RWPE1 (cell line): ENCODE data around the gene COL21A1.

Experiments
- CTCF ChIA-PET: fragments of 350-600 bp; sonication (Branson Sonifier 250); formaldehyde crosslinking; extraction: SDS; loops from one replicate; lab custom pipeline; 2021; lab: Yijun Ruan, JAX
- POLR2A ChIA-PET: fragments of 400-600 bp; formaldehyde crosslinking; extraction: SDS; loops from one replicate; lab custom pipeline; 2020; ENCODE audit warnings: antibody characterized with exemption; ENCODE audit not compliant: low non-redundant PET; lab: Yijun Ruan, JAX
- DNase-seq: peaks from one replicate; pipeline ENCODE4 v3.0.0; 2012; ENCODE audit warnings: low spot score
- H3K27ac ChIP-seq: fragments of 450-650 bp; 2 replicates; pipeline ENCODE4 v1.5.1; 2017
- TF ChIP-seq, protein P1 (sequence below): fragments of 450-650 bp; conservative IDR thresholded peaks from 2 replicates; pipeline ENCODE4 v1.5.1; 2017; ENCODE audit warnings: low read depth, mild to moderate bottlenecking

The COL21A1 gene

DNA sequence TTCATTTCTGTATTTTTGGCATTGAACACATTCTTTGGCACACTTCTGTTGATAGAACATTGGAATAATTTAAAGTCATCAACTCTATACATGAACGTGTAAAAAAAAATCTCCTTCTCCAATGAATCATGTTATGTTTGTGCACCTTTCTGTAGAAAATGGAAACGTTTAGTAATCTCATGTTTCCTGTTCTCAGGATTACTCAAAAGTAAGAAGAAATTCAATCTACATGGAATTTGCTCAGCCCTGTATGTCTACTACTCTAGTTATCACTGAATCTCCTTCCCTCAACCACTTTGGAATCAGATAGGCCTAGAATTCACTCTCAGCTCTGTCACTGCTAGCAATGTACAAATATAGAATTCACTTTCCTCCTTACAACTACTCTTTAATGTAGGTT, 103.6 kb downstream of the COL21A1 start:
- DNase-seq = no peak
- CTCF ChIA-PET = no interaction called here
- TF ChIP-seq, protein P1, sequence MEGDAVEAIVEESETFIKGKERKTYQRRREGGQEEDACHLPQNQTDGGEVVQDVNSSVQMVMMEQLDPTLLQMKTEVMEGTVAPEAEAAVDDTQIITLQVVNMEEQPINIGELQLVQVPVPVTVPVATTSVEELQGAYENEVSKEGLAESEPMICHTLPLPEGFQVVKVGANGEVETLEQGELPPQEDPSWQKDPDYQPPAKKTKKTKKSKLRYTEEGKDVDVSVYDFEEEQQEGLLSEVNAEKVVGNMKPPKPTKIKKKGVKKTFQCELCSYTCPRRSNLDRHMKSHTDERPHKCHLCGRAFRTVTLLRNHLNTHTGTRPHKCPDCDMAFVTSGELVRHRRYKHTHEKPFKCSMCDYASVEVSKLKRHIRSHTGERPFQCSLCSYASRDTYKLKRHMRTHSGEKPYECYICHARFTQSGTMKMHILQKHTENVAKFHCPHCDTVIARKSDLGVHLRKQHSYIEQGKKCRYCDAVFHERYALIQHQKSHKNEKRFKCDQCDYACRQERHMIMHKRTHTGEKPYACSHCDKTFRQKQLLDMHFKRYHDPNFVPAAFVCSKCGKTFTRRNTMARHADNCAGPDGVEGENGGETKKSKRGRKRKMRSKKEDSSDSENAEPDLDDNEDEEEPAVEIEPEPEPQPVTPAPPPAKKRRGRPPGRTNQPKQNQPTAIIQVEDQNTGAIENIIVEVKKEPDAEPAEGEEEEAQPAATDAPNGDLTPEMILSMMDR = no peak
- POLR2A ChIA-PET = no interaction called here
- no peak overlapping the region for H3K27ac ChIP-seq

DNA sequence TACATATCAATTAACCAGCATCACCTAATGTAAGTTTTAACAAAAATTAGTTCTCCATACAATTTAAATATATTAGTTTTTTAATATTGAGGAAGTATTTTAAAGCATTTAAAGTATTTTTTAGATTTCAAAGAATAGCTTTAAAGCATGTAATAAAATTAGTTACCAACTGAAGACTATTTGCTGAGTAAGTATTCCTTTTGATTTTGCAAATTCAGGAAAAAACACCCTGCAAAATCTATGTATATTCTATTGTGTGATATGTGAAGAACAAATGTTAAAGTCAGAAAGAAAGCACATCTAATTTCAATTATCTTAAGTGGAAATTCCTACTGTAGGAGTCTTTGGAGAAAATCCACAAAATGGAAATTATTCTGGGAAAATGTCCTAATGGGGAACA, 107.3 kb downstream of the COL21A1 start:
- TF ChIP-seq, protein P1 = no peak
- no peak overlapping the region for H3K27ac ChIP-seq
- ChIA-PET CTCF (no interaction called here), POLR2A (no interaction called here)
- no peak for DNase-seq

DNA sequence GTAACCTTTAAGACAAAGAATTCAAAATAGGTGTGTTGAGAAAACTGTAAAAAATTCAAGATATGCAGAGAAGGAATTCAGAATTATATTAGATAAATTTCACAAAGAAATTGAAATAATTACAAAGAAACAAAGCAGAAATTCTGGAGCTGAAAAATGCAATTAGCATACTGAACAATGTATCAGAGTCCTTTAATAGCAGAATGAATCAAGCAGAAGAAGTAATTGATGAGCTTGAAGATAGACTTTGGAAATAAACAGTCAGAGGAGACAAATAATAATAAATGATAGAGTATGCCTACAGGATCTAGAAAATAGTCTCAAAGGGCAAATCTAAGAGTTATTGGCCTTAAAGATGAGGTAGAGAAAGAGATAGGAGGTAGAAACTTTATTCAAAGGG, 131.7 kb downstream of the COL21A1 start:
- no peak for DNase-seq
- TF ChIP-seq, protein P1 = no peak
- POLR2A ChIA-PET = no interaction called here
- CTCF ChIA-PET = no interaction called here
- no peak overlapping the region for H3K27ac ChIP-seq

DNA sequence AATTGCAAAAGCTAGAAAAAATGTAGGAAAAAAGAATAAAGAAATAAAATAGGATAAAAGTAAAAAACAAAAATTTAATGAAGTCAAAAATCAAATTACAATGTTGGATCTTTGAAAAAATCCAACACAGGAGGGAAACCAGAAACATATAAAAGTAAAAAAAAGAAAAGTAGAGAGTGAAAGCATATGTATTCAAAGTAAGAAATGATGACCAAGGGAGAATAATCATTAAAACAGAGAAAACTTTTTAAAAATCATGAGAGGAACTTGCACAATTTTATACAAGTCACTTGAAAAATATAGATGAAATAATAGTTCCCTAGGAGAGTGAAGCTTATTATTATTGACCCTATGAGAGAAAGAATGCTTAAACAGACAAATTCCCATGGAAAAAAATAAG, 138.2 kb downstream of the COL21A1 start:
- CTCF ChIA-PET = no interaction called here
- POLR2A ChIA-PET = no interaction called here
- no peak for DNase-seq
- no peak overlapping the region for H3K27ac ChIP-seq
- TF ChIP-seq, protein P1 = no peak

DNA sequence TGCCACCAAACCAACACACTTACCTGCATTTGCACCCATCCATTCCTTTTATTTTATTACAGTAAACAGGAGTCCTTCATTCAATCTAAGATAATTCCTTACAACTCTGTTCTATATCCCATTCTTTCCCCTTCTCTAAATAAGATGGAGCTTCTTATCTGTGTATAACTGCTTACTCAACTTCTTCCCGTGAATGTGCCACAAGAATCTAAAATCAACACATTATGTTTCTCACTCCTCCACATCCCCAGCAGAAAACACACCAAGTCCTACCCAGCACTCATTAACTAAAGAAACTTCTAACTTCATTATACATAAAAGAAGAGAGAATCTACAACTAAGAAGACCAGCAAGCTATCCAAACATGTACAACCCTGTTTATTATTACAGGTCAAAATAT, 141.1 kb downstream of the COL21A1 start:
- ChIA-PET CTCF (no interaction called here), POLR2A (no interaction called here)
- DNase-seq = no peak
- no peak overlapping the region for H3K27ac ChIP-seq
- TF ChIP-seq, protein P1 = no peak

DNA sequence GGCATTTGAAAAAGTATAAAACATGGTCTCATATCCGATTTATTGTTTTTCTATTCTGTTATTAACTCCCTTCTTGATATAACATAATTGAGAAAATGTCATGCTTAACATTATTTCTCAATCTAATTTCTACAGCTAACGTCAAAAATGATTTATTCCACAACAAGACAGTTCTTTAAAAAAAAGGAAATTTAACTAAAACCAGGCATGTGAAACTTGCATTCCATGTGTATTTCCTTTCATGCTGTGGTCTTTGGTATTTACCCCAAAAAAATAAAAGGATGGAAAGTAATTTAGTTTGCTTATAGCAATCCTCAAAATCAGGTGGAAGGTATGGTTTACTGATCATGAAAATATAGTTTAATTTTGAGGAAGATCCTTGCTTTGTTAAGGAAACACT, 142.8 kb downstream of the COL21A1 start:
- POLR2A ChIA-PET = no interaction called here
- CTCF ChIA-PET = no interaction called here
- TF ChIP-seq, protein P1 = no peak
- no peak for DNase-seq
- no peak overlapping the region for H3K27ac ChIP-seq

DNA sequence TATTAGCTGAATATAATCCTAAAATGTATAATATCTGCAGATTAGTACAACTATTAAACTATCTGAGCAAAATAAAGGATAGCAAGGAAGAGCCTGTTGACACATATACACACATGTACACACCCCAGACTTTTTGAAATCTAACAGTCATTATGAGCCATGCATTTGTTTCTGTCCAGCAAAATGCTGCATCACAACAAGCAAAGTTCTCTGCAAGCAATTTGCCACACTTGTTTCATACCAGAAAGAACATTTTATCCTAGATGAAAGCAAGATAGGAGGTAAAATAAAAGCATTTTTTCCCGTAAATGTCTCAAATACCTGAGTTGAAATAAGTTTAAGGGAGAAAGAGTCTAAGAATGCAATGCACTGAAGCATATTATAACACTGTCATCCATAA, 145.2 kb downstream of the COL21A1 start:
- CTCF ChIA-PET = no interaction called here
- H3K27ac ChIP-seq = no peak overlapping the region
- POLR2A ChIA-PET = no interaction called here

More for the DNA sequence above, 145.2 kb downstream of the COL21A1 start:
- no peak for DNase-seq
- TF ChIP-seq, protein P1 = no peak
